H9 (cell line): ENCODE measurements around the gene HIP1R. TPM values are rescaled to one million over a fixed set of nuclear protein-coding genes. Genes with fewer than 3 reads are reported as not detected.

Source experiments
- DNase-seq: peaks from one replicate; pipeline ENCODE4 v3.0.0-alpha.2; 2017
- H2AFZ ChIP-seq: one replicate; pipeline ENCODE4 v1.6.1; 2013; ENCODE audit warnings: mild to moderate bottlenecking, low read length, control low read depth, moderate library complexity
- H2AK5ac ChIP-seq: 2 replicates; pipeline ENCODE4 v1.6.1; 2013; ENCODE audit warnings: low read length, control low read depth, mixed read lengths; ENCODE audit not compliant: insufficient read length
- H2BK120ac ChIP-seq: one replicate; pipeline ENCODE4 v1.6.1; 2013; ENCODE audit warnings: low read depth, mild to moderate bottlenecking, low read length, control low read depth, inconsistent platforms; ENCODE audit not compliant: poor library complexity, severe bottlenecking
- H2BK12ac ChIP-seq: 2 replicates; pipeline ENCODE4 v1.6.1; 2013; ENCODE audit warnings: low read length, control low read depth, mixed read lengths, low read depth; ENCODE audit not compliant: insufficient read length
- H2BK15ac ChIP-seq: 2 replicates; pipeline ENCODE4 v1.6.1; 2013; ENCODE audit warnings: low read depth, low read length, control low read depth
- H2BK20ac ChIP-seq: one replicate; pipeline ENCODE4 v1.6.1; 2013; ENCODE audit warnings: low read depth, mild to moderate bottlenecking, low read length, control low read depth, inconsistent platforms; ENCODE audit not compliant: poor library complexity, severe bottlenecking
- H2BK5ac ChIP-seq: 2 replicates; pipeline ENCODE4 v1.6.1; 2013; ENCODE audit warnings: low read length, control low read depth, mixed read lengths; ENCODE audit not compliant: insufficient read length
- H3K14ac ChIP-seq: 2 replicates; pipeline ENCODE4 v1.6.1; 2013; ENCODE audit warnings: low read length, control low read depth; ENCODE audit not compliant: insufficient read depth
- H3K18ac ChIP-seq: 2 replicates; pipeline ENCODE4 v1.6.1; 2013; ENCODE audit warnings: low read depth, mild to moderate bottlenecking, mixed read lengths, low read length, control low read depth; ENCODE audit not compliant: insufficient read length
- H3K23ac ChIP-seq: 2 replicates; pipeline ENCODE4 v1.6.1; 2013; ENCODE audit warnings: low read length, control low read depth, mixed read lengths, low read depth; ENCODE audit not compliant: insufficient read length
- H3K23me2 ChIP-seq: 2 replicates; pipeline ENCODE4 v1.6.1; 2013; ENCODE audit warnings: low read depth, mild to moderate bottlenecking, mixed read lengths, low read length, control low read depth; ENCODE audit not compliant: insufficient read length, poor library complexity, severe bottlenecking
- H3K27ac ChIP-seq: 2 replicates; pipeline ENCODE4 v1.5.1; 2013; ENCODE audit warnings: low read length, control low read depth, mixed read lengths, low read depth; ENCODE audit not compliant: insufficient read length
- H3K27me3 ChIP-seq: 2 replicates; pipeline ENCODE4 v1.6.1; 2013; ENCODE audit warnings: low read length, control low read depth, inconsistent platforms; ENCODE audit not compliant: insufficient read depth
- H3K4ac ChIP-seq: 2 replicates; pipeline ENCODE4 v1.6.1; 2013; ENCODE audit warnings: low read depth, mild to moderate bottlenecking, control low read depth, inconsistent platforms, low read length, moderate library complexity
- H3K4me1 ChIP-seq: 2 replicates; pipeline ENCODE4 v1.6.1; 2013; ENCODE audit warnings: low read length, control low read depth, inconsistent platforms; ENCODE audit not compliant: insufficient read depth
- H3K4me2 ChIP-seq: 2 replicates; pipeline ENCODE4 v1.6.1; 2013; ENCODE audit warnings: low read length, control low read depth, mixed read lengths; ENCODE audit not compliant: insufficient read length, insufficient read depth
- H3K56ac ChIP-seq: 2 replicates; pipeline ENCODE4 v1.6.1; 2013; ENCODE audit warnings: low read depth, mild to moderate bottlenecking, mixed read lengths, low read length, control low read depth; ENCODE audit not compliant: insufficient read length
- H3K79me1 ChIP-seq: 2 replicates; pipeline ENCODE4 v1.6.1; 2013; ENCODE audit warnings: low read depth, mild to moderate bottlenecking, moderate library complexity, low read length, control low read depth, inconsistent platforms; ENCODE audit not compliant: insufficient read depth, poor library complexity, severe bottlenecking
- H3K79me2 ChIP-seq: 2 replicates; pipeline ENCODE4 v1.6.1; 2013; ENCODE audit warnings: low read length, control low read depth, inconsistent platforms; ENCODE audit not compliant: insufficient read depth
- H3K9ac ChIP-seq: 2 replicates; pipeline ENCODE4 v1.6.1; 2013; ENCODE audit warnings: low read length, control low read depth, mixed read lengths; ENCODE audit not compliant: insufficient read length; ENCODE audit errors: extremely low read depth
- H3K9me3 ChIP-seq: one replicate; pipeline ENCODE4 v1.6.1; 2013; ENCODE audit warnings: low read depth, low read length, inconsistent platforms; ENCODE audit not compliant: control insufficient read depth
- H3T11ph ChIP-seq: one replicate; pipeline ENCODE4 v1.6.1; 2013; ENCODE audit warnings: mild to moderate bottlenecking, low read length, control low read depth, inconsistent platforms
- H4K20me1 ChIP-seq: one replicate; pipeline ENCODE4 v1.6.1; 2013; ENCODE audit not compliant: control insufficient read depth, insufficient read length, insufficient read depth
- H4K5ac ChIP-seq: 2 replicates; pipeline ENCODE4 v1.6.1; 2013; ENCODE audit warnings: low read depth, mild to moderate bottlenecking, mixed read lengths, low read length, control low read depth; ENCODE audit not compliant: insufficient read length
- H4K8ac ChIP-seq: replicated peaks from 2 replicates; pipeline ENCODE4 v1.6.1; 2013; ENCODE audit warnings: low read length, control low read depth, mixed read lengths, low read depth; ENCODE audit not compliant: insufficient read length
- H4K91ac ChIP-seq: 2 replicates; pipeline ENCODE4 v1.6.1; 2013; ENCODE audit warnings: low read depth, mild to moderate bottlenecking, moderate library complexity, mixed read lengths, low read length, control low read depth; ENCODE audit not compliant: insufficient read length
- H3K27ac Mint-ChIP-seq, 3 experiments: 2 replicates in 2 of 3; 3 replicates in 1 of 3; pipeline ENCODE4 v1.8.0; 2020 to 2021; ENCODE audit warnings: mixed read lengths in 3 of 3, mild to moderate bottlenecking in 1 of 3, moderate library complexity in 1 of 3
- H3K27me3 Mint-ChIP-seq: 2 replicates; pipeline ENCODE4 v1.8.0; 2021; ENCODE audit warnings: low read depth, mild to moderate bottlenecking, moderate library complexity, mixed read lengths
- H3K36me3 Mint-ChIP-seq, 3 experiments: 2 replicates in 2 of 3; 3 replicates in 1 of 3; pipeline ENCODE4 v1.8.0; 2020 to 2021; ENCODE audit warnings: low read depth in 3 of 3, mixed read lengths in 3 of 3; ENCODE audit not compliant: insufficient read depth in 1 of 3
- H3K4me1 Mint-ChIP-seq, 2 experiments: 2 replicates each; pipeline ENCODE4 v1.8.0; 2020; ENCODE audit warnings: mixed read lengths in 2 of 2
- H3K4me3 Mint-ChIP-seq, 2 experiments: 2 replicates in 1 of 2; 3 replicates in 1 of 2; pipeline ENCODE4 v1.8.0; 2020 to 2021; ENCODE audit warnings: mild to moderate bottlenecking in 2 of 2, mixed read lengths in 2 of 2, moderate library complexity in 1 of 2
- H3K9me3 Mint-ChIP-seq, 2 experiments: 2 replicates in 1 of 2; 3 replicates in 1 of 2; pipeline ENCODE4 v1.8.0; 2020; ENCODE audit warnings: mild to moderate bottlenecking in 2 of 2, mixed read lengths in 2 of 2, moderate library complexity in 1 of 2
- CTCF ChIP-seq: fragments of 200-600 bp; sonication (generic); conservative IDR thresholded peaks from 3 replicates; pipeline ENCODE4 v1.8.0; 2021; ENCODE audit warnings: antibody characterized with exemption, mild to moderate bottlenecking
- WGBS: extraction: QIAGEN DNeasy Blood & Tissue Kit; methylation state at CpG from one replicate; pipeline ENCODE4 v1.1.7; 2013; ENCODE audit warnings: missing lambda C conversion rate, low lambda C conversion rate, mixed read lengths; ENCODE audit not compliant: insufficient read length; ENCODE audit errors: extremely low coverage; 5-methylcytosine and 5-hydroxymethylcytosine counted together
- total RNA-seq: library from RNA; stranded (reverse); gene quantifications from 2 replicates; pipeline ENCODE4 v1.2.1, GENCODE V29; 2021

The HIP1R gene
- total RNA-seq, 1 experiment from 2014 or later = 17.4 TPM

GRCh38 chr12:122880668-122881067 is 45.4 kb downstream of the HIP1R start:
- H3K27me3 ChIP-seq = peaks cover 29% of the 10 kb centered on the region
- H3K36me3 Mint-ChIP-seq = peaks cover 0 to 5% (median 2%) of the 10 kb centered on the region in 3 experiments; a peak in 1 of 7 replicates

More at GRCh38 chr12:122880668-122881067, 45.4 kb downstream of the HIP1R start:
- no peak overlapping the region for H3K4me3 Mint-ChIP-seq
- Histone ChIP-seq H2AFZ (no peak overlapping the region), H3K14ac (no peak overlapping the region), H3K23ac (no peak overlapping the region), H3K23me2 (no peaks in the 10 kb centered on the region), H3K4ac (no peak overlapping the region), H4K20me1 (no peaks in the 10 kb centered on the region), H3K4me1 (no peaks in the 10 kb centered on the region), H3K4me2 (no peak overlapping the region), H2BK15ac (no peak overlapping the region), H3T11ph (no peak overlapping the region), H2BK20ac (no peak overlapping the region), H4K8ac (no peak overlapping the region), H4K5ac (no peak overlapping the region), H2AK5ac (no peak overlapping the region), H3K9ac (no peak overlapping the region), H3K79me2 (0 out of 2 replicates have a peak, but pooled peaks cover 2% of the 10 kb centered on the region), H3K18ac (no peak overlapping the region), H2BK5ac (no peak overlapping the region), H2BK120ac (no peak overlapping the region), H3K79me1 (no peaks in the 10 kb centered on the region), H2BK12ac (no peak overlapping the region), H3K56ac (no peak overlapping the region), H4K91ac (no peak overlapping the region), H3K27ac (no peak overlapping the region), H3K9me3 (no peaks in the 10 kb centered on the region)
- H3K27me3 Mint-ChIP-seq = peaks cover 98% of the 10 kb centered on the region
- no peak overlapping the region; a peak in 1 of 7 replicates for H3K27ac Mint-ChIP-seq
- H3K4me1 Mint-ChIP-seq = peaks cover 8 to 28% of the 10 kb centered on the region in 2 experiments
- no peaks in the 10 kb centered on the region for H3K9me3 Mint-ChIP-seq
- peak; percentile 56 for TF ChIP-seq CTCF
- no peak for DNase-seq
- no CpG with 5 or more reads among the region's 8 CpGs for WGBS
